ENCODE measurements around the gene OSBPL10. TPM values are rescaled to one million over a fixed set of nuclear protein-coding genes. Genes with fewer than 3 reads are reported as not detected.

Gene OSBPL10
- total and polyA plus RNA-seq, 2 of the 4 experiments (the other 2 are of a cell fraction): 9.5 to 10.1 TPM

GRCh38 chr3:32022947-32023346, 41.9 kb upstream of the OSBPL10 start:
- CTCF ChIA-PET: interaction anchor here (2.0 kb wide), 1 partner anchor 121 kb away, joined by 6 read pairs; no protein-coding TSS in a partner anchor
- no peak overlapping the region for H2AK9ac ChIP-seq (replicated peaks; ENCODE audit: low read depth, low read length, poor library complexity)
- H3K4me1 ChIP-seq (ENCODE audit: control insufficient read depth, insufficient read depth, low read length): peaks cover 3% of the 10 kb centered on the region; the same call in 1 of the 2 replicates
- H3K27ac ChIP-seq (ENCODE audit: insufficient read depth, low read length): no peak overlapping the region
- H3K4me2 ChIP-seq (ENCODE audit: low read depth, low read length): no peak overlapping the region
- H2BK120ac ChIP-seq (ENCODE audit: low read depth, low read length): no peak overlapping the region
- no peak overlapping the region for H3K4me3 ChIP-seq (ENCODE audit: insufficient read depth, low read depth, low read length)
- no TSS peak for BruUV-seq (replicated peaks)
- peaks cover 2% of the 10 kb centered on the region; the same call in 1 of the 2 replicates for H3K27me3 ChIP-seq (ENCODE audit: control insufficient read depth, insufficient read depth, low read length)
- H3K4ac ChIP-seq (ENCODE audit: low read depth, low read length): no peak overlapping the region
- no peak overlapping the region for H4K8ac ChIP-seq (ENCODE audit: low read depth in 2 of 2, low read length in 2 of 2)
- no peak overlapping the region for H3K9ac ChIP-seq (ENCODE audit: low read depth, low read length)
- DNase-seq (no peak), ATAC-seq (ENCODE audit: low read depth) (no peak)
- no peaks in the 10 kb centered on the region for H3K79me1 ChIP-seq (ENCODE audit: low read depth in 1 of 2, low read length in 2 of 2)
- no peak for TF ChIP-seq CTCF (conservative IDR thresholded peaks at IDR 0.05; ENCODE audit: low read depth, low read length)
- no peak for TF ChIP-seq USF2 (IDR thresholded peaks at IDR 0.05; ENCODE audit: low read depth, low read length)
- TF ChIP-seq MAFK (IDR thresholded peaks at IDR 0.05; ENCODE audit: low read depth, low read length): no peak
- TF ChIP-seq NFE2L2 (IDR thresholded peaks at IDR 0.05; ENCODE audit: low read depth, low read length): no peak
- no peak for TF ChIP-seq CHD1 (IDR thresholded peaks at IDR 0.05; ENCODE audit: low read depth, low read length)
- no peak for TF ChIP-seq MXI1 (IDR thresholded peaks at IDR 0.05; ENCODE audit: borderline replicate concordance, low read depth, low read length)
- TF ChIP-seq RFX5 (IDR thresholded peaks at IDR 0.05; ENCODE audit: low read depth, low read length): no peak
- TF ChIP-seq ELK1 (IDR thresholded peaks at IDR 0.05; ENCODE audit: borderline replicate concordance, low read depth, low read length): no peak
- TF ChIP-seq RAD21 (IDR thresholded peaks at IDR 0.05; ENCODE audit: low read length): no peak
- TF ChIP-seq SMC3 (IDR thresholded peaks at IDR 0.05; ENCODE audit: low read depth, low read length): no peak
- no peak for TF ChIP-seq BHLHE40 (IDR thresholded peaks at IDR 0.05; ENCODE audit: low read depth, low read length)
- TF ChIP-seq POLR2A (IDR thresholded peaks at IDR 0.05; ENCODE audit: low read depth, low read length): no peak
- TF ChIP-seq CEBPB (IDR thresholded peaks at IDR 0.05; ENCODE audit: low read depth, low read length): no peak
- TF ChIP-seq FOS (IDR thresholded peaks at IDR 0.05; ENCODE audit: low read depth, low read length): no peak
- TF ChIP-seq MAZ (IDR thresholded peaks at IDR 0.05; ENCODE audit: borderline replicate concordance, low read depth, low read length): no peak
- TF ChIP-seq RCOR1 (IDR thresholded peaks at IDR 0.05; ENCODE audit: insufficient replicate concordance, low read length): no peak
- in situ Hi-C loops (cut with MboI; ENCODE audit: low sequenced_read_pairs): no loop called here
- H4K20me1 ChIP-seq (ENCODE audit: insufficient read depth, low read length): no peaks in the 10 kb centered on the region
- H4K5ac ChIP-seq (ENCODE audit: low read depth, low read length): no peak overlapping the region
- H2AK5ac ChIP-seq (ENCODE audit: low read depth, low read length): no peak overlapping the region
- no peak overlapping the region for H3K14ac ChIP-seq (replicated peaks; ENCODE audit: low read depth, low read length)
- intact Hi-C loops (cut with micrococcal nuclease): no loop called here
- H2BK15ac ChIP-seq (ENCODE audit: low read depth, low read length): no peak overlapping the region
- no peaks in the 10 kb centered on the region for H3K9me1 ChIP-seq (ENCODE audit: insufficient read depth, low read length)
- no CpG with 5 or more reads among the region's 2 CpGs for WGBS, 2 experiments (ENCODE audit: extremely low coverage in 2 of 2, insufficient read length in 1 of 2)
- H2BK5ac ChIP-seq (ENCODE audit: low read depth, low read length, poor library complexity, severe bottlenecking): no peak overlapping the region
- no peak overlapping the region for H3K18ac ChIP-seq (ENCODE audit: low read depth, low read length)
- no peak overlapping the region for H3K56ac ChIP-seq (ENCODE audit: extremely low read depth, insufficient read depth, low read length)
- no peak overlapping the region for H3K23ac ChIP-seq (ENCODE audit: low read depth, low read length)
- no peak overlapping the region for H2AFZ ChIP-seq (replicated peaks; ENCODE audit: low read length, poor library complexity)
- no peaks in the 10 kb centered on the region for H3K36me3 ChIP-seq (ENCODE audit: control insufficient read depth, insufficient read depth, low read length)
- no peak overlapping the region for H2BK20ac ChIP-seq (ENCODE audit: low read depth, low read length)
- dilution Hi-C loops (cut with HindIII; ENCODE audit: low sequenced_read_pairs, unreplicated experiment): no loop called here
- no peak overlapping the region for H4K91ac ChIP-seq (ENCODE audit: insufficient read depth, low read depth, low read length)
- POLR2A ChIA-PET (ENCODE audit: unreplicated experiment): interaction anchor here (0.6 kb wide), 1 partner anchor 89 kb away, joined by 4 read pairs; no protein-coding TSS in a partner anchor
- no peaks in the 10 kb centered on the region for H3K9me3 ChIP-seq (ENCODE audit: control insufficient read depth, insufficient read depth, low read length)
